Uterus (tissue), 4 donors: ENCODE measurements around the gene BPHL. TPM values are rescaled to one million over a fixed set of nuclear protein-coding genes. Genes with fewer than 3 reads are reported as not detected.
A peak's percentile ranks its signal among the peaks of the same experiment; 100 is the strongest.

Source experiments
- DNase-seq, 2 donors: peaks; one replicate each; pipeline ENCODE4 v3.0.0-alpha.2; 2019 to 2020
- H3K27ac ChIP-seq, 2 donors: fragments of 200-600 bp; sonication (generic); 1 replicate in 1 of 2; 2 replicates in 1 of 2; pipeline ENCODE4 v1.5.1; 2016 to 2018
- H3K27me3 ChIP-seq, 2 donors: fragments of 200-600 bp; sonication (generic); one replicate each; pipeline ENCODE4 v1.5.1; 2018 to 2019; ENCODE audit warnings: control low read depth in 1 of 2
- H3K36me3 ChIP-seq, 2 donors: fragments of 200-600 bp; sonication (generic); one replicate each; pipeline ENCODE4 v1.5.1; 2019; ENCODE audit warnings: control low read depth in 1 of 2
- H3K4me1 ChIP-seq, 2 donors: fragments of 200-600 bp; sonication (generic); one replicate each; pipeline ENCODE4 v1.5.1; 2018 to 2019; ENCODE audit warnings: control low read depth in 1 of 2
- H3K4me3 ChIP-seq, 2 donors: fragments of 200-600 bp; sonication (generic); 1 replicate in 1 of 2; 2 replicates in 1 of 2; pipeline ENCODE4 v1.5.1; 2018 to 2019; ENCODE audit warnings: mild to moderate bottlenecking in 1 of 2
- H3K9me3 ChIP-seq, 2 donors: fragments of 200-600 bp; sonication (generic); one replicate each; pipeline ENCODE4 v1.5.1; 2019; ENCODE audit warnings: control low read depth in 1 of 2
- CTCF ChIP-seq, 4 experiments: fragments of 200-600 bp in 2 of 4; fragments of 450-650 bp in 2 of 4; sonication (generic) in 2 of 4; IDR thresholded peaks; one replicate each; pipeline ENCODE4 v1.5.1; 2016 to 2019; ENCODE audit warnings: antibody characterized with exemption in 4 of 4, mild to moderate bottlenecking in 2 of 4, moderate library complexity in 1 of 4
- POLR2A ChIP-seq, 2 donors: fragments of 450-650 bp; IDR thresholded peaks; one replicate each; pipeline ENCODE4 v1.6.1; 2016; ENCODE audit warnings: antibody characterized with exemption in 2 of 2, mild to moderate bottlenecking in 1 of 2, moderate library complexity in 1 of 2
- intact Hi-C: fragments of 100-400 bp; cut with DNase I; formaldehyde crosslinking; loops from one replicate; pipeline ENCODE4 v1.15.1; 2023; ENCODE audit warnings: low total_unique reads
- total RNA-seq, 4 donors: library from RNA; depleted of rRNA in 3 of 4; stranded (reverse); fragments of >200 nt in 3 of 4; gene quantifications; one replicate each; pipeline versions ENCODE4 v1.1.0 to v1.2.4, GENCODE V29; 2014 to 2023
- donor health status: DM: yes; HTN: yes; CAD: no.

The BPHL gene
- total RNA-seq, 4 donors from 2014 or later = 4.1 to 30.9 (median 22.0) TPM

DNA sequence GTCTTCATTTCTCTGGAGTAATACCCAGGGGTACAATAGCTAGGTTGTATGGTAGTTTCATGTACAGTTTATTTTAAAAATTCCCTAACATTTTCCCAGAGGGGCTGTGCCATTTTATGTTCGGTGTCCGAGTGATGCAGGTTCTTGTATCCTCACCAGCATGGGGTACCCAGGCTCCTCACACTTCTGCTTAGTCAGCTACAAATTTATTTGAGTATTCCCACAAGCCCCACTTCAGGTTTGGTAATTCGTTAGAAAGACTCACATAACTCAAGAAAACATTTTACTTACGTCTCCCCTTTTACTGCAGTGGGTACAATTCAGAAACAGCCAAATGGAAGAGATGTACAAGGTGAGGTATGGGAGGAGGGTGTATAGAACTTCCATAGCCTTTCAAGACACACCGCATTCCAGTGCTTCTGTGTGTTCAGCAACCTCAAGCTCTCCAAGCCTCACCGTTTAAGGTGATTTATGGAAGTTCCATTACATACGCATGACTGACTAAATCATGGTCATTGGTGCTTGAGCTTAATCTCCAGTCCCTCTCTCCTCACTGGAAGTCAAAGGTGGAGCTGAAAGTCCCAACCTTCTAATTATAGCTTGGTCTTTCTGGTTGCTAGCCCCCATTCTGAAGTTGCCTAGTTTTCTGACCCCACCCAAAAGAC lies 32.1 kb upstream of the BPHL start:
- Histone ChIP-seq H3K27me3 (no peaks in the 10 kb centered on the region), H3K27ac (no peak overlapping the region), H3K36me3 (no peaks in the 10 kb centered on the region), H3K4me3 (no peak overlapping the region), H3K9me3 (no peaks in the 10 kb centered on the region), H3K4me1 (peaks cover 0 to 4% of the 10 kb centered on the region in 2 donors)
- intact Hi-C loops = no loop called here
- no peak for TF ChIP-seq CTCF (IDR thresholded peaks at IDR 0.05)
- no peak for TF ChIP-seq POLR2A (IDR thresholded peaks at IDR 0.05)
- no peak for DNase-seq

DNA sequence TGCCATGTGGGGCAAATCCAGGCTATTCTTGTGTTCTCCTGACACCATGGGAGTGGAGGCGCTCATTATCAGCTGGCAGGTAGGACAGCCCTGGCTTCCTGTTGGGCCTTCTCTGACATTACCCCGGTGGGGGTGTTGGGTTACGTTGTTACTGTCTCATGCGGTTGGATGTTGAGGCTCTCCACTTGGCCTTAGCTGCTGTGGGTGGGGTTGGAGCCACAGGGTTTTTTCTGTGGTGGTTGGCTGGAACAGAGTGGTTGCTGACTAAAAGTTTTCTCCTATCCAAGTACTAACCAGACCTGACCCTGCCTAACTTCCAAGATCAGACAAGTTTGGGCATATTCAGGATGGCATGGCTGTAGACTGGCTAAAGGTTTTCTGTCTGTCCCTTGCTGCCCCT lies 30.1 kb upstream of the BPHL start:
- TF ChIP-seq CTCF (IDR thresholded peaks at IDR 0.05) = no peak
- TF ChIP-seq POLR2A (IDR thresholded peaks at IDR 0.05) = no peak
- H3K9me3 ChIP-seq = no peaks in the 10 kb centered on the region
- peak in 1 of 2 donors; percentile 45 for DNase-seq
- peak overlapping the region; percentile 34 to 48 for H3K27ac ChIP-seq
- no peak overlapping the region for H3K4me3 ChIP-seq
- peaks cover 0 to 4% of the 10 kb centered on the region in 2 donors for H3K4me1 ChIP-seq
- H3K27me3 ChIP-seq = no peaks in the 10 kb centered on the region
- no peaks in the 10 kb centered on the region for H3K36me3 ChIP-seq
- intact Hi-C loops = no loop called here

DNA sequence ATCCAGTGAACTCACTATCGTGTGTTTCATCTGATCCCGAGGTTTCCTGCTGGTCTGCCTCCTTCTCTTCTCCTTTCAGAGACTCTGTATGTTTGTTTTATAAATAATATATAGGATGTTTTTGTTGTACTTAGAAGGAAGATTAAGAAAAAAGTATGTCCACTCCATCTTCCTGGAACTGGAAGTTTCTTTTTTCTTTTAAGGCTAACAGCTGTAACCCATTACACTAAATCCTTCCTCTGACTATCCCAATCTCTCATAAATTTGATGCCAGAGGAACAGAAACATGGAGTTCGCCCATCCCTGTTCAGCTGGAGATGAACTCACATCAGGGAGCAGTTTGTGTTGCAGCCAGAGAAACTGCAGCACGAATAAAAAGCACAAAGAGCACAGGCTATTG lies 29.5 kb upstream of the BPHL start:
- intact Hi-C loops = no loop called here
- H3K4me3 ChIP-seq = no peak overlapping the region
- DNase-seq = peak in 1 of 2 donors; percentile 30
- no peaks in the 10 kb centered on the region for H3K9me3 ChIP-seq
- no peaks in the 10 kb centered on the region for H3K36me3 ChIP-seq
- no peaks in the 10 kb centered on the region for H3K27me3 ChIP-seq
- TF ChIP-seq POLR2A (IDR thresholded peaks at IDR 0.05) (no peak), CTCF (IDR thresholded peaks at IDR 0.05) (no peak)
- peak overlapping the region; percentile 34 to 48 for H3K27ac ChIP-seq
- peaks cover 0 to 4% of the 10 kb centered on the region in 2 donors for H3K4me1 ChIP-seq

- TF ChIP-seq POLR2A (IDR thresholded peaks at IDR 0.05) (no peak), CTCF (IDR thresholded peaks at IDR 0.05) (no peak)
- Histone ChIP-seq H3K9me3 (no peaks in the 10 kb centered on the region), H3K4me3 (no peak overlapping the region), H3K4me1 (peaks cover 0 to 4% of the 10 kb centered on the region in 2 donors), H3K36me3 (no peaks in the 10 kb centered on the region), H3K27ac (peak overlapping the region in 1 of 2 donors; percentile 48), H3K27me3 (no peaks in the 10 kb centered on the region)
- no peak for DNase-seq
- intact Hi-C loops = no loop called here
These were observed 28.5 kb upstream of the BPHL start for GRCh38 chr6:3090013-3090412.

- H3K27ac ChIP-seq = no peak overlapping the region
- intact Hi-C loops = no loop called here
- H3K9me3 ChIP-seq = no peaks in the 10 kb centered on the region
- TF ChIP-seq POLR2A (IDR thresholded peaks at IDR 0.05) (no peak), CTCF (IDR thresholded peaks at IDR 0.05) (no peak)
- H3K4me1 ChIP-seq = no peaks in the 10 kb centered on the region
- no peak for DNase-seq
- no peak overlapping the region for H3K4me3 ChIP-seq
- no peaks in the 10 kb centered on the region for H3K36me3 ChIP-seq
- H3K27me3 ChIP-seq = no peaks in the 10 kb centered on the region
These were observed 23.7 kb upstream of the BPHL start for GRCh38 chr6:3094815-3095214.
